OCI-LY7 (cell line): Measurements from ENCODE around the gene C5orf58. TPM values are rescaled to one million over a fixed set of nuclear protein-coding genes. Genes with fewer than 3 reads are reported as not detected.

Source experiments
- BruUV-seq: library from RNA; stranded (reverse); fragments of 400-500 nt; replicated peaks from 2 replicates; lab custom pipeline; 2021; lab: Mats Ljungman, UMichigan
- CTCF ChIA-PET: fragments of 300-600 bp; sonication (Branson Sonifier 250); formaldehyde crosslinking; loops from one replicate; lab custom pipeline; 2022; ENCODE audit warnings: antibody characterized with exemption; ENCODE audit not compliant: unreplicated experiment; lab: Charles Lee
- POLR2A ChIA-PET: fragments of 300-600 bp; sonication (Branson Sonifier 250); formaldehyde crosslinking; loops from one replicate; lab custom pipeline; 2022; ENCODE audit warnings: antibody characterized with exemption; lab: Charles Lee
- DNase-seq: peaks from one replicate; pipeline ENCODE4 v3.0.0-alpha.2; 2015; ENCODE audit warnings: low spot score
- H2AFZ ChIP-seq: fragments of 200-600 bp; sonication (generic), shearing (Covaris generic); 2 replicates; pipeline ENCODE4 v1.6.1; 2014; ENCODE audit warnings: mild to moderate bottlenecking, antibody characterized with exemption, low read length, moderate library complexity
- H3K27ac ChIP-seq: fragments of 200-600 bp; sonication (generic); 2 replicates; pipeline ENCODE4 v1.5.1; 2014; ENCODE audit warnings: mixed run types, low read depth, mild to moderate bottlenecking, moderate library complexity, low read length, inconsistent platforms; ENCODE audit not compliant: poor library complexity, severe bottlenecking
- H3K36me3 ChIP-seq: fragments of 200-600 bp; sonication (generic); 2 replicates; pipeline ENCODE4 v1.6.1; 2014; ENCODE audit warnings: mild to moderate bottlenecking, antibody characterized with exemption, low read length, moderate library complexity, mixed read lengths; ENCODE audit not compliant: insufficient read depth
- H3K4me1 ChIP-seq: fragments of 200-600 bp; sonication (generic); 2 replicates; pipeline ENCODE4 v1.5.1; 2014; ENCODE audit warnings: mild to moderate bottlenecking, low read length; ENCODE audit not compliant: insufficient read depth, poor library complexity, severe bottlenecking
- H3K4me2 ChIP-seq: fragments of 200-600 bp; sonication (generic); 2 replicates; pipeline ENCODE4 v1.6.1; 2014; ENCODE audit warnings: mild to moderate bottlenecking, low read length
- H3K4me3 ChIP-seq: fragments of 200-600 bp; sonication (generic); 2 replicates; pipeline ENCODE4 v1.5.1; 2014; ENCODE audit warnings: mild to moderate bottlenecking, low read depth, low read length; ENCODE audit not compliant: poor library complexity, severe bottlenecking
- H3K79me2 ChIP-seq: fragments of 200-600 bp; sonication (generic); 2 replicates; pipeline ENCODE4 v1.6.1; 2016; ENCODE audit warnings: low read depth, mild to moderate bottlenecking, low read length, moderate library complexity, mixed read lengths; ENCODE audit not compliant: insufficient read depth
- H3K9me2 ChIP-seq: fragments of 200-600 bp; sonication (generic); 2 replicates; pipeline ENCODE4 v1.6.1; 2016; ENCODE audit warnings: mild to moderate bottlenecking, low read length, mixed read lengths; ENCODE audit not compliant: insufficient read depth
- H3K9me3 ChIP-seq: fragments of 200-600 bp; sonication (generic); 2 replicates; pipeline ENCODE4 v1.6.1; 2014; ENCODE audit warnings: mild to moderate bottlenecking, mixed run types, low read length, mixed read lengths
- H4K20me1 ChIP-seq: fragments of 200-600 bp; sonication (generic); 2 replicates; pipeline ENCODE4 v1.6.1; 2014; ENCODE audit warnings: mild to moderate bottlenecking, antibody characterized with exemption, low read length, moderate library complexity, mixed read lengths; ENCODE audit not compliant: insufficient read depth
- CTCF ChIP-seq: fragments of 200-600 bp; sonication (generic); conservative IDR thresholded peaks from 2 replicates; pipeline ENCODE4 v1.5.1; 2014; ENCODE audit warnings: mild to moderate bottlenecking, antibody characterized with exemption, low read length, moderate library complexity, mixed read lengths
- EZH2phosphoT487 ChIP-seq: fragments of 200-600 bp; sonication (generic); IDR thresholded peaks from 2 replicates; pipeline ENCODE4 v1.6.1; 2018; ENCODE audit warnings: low read depth, borderline replicate concordance, mild to moderate bottlenecking, mixed run types, antibody characterized with exemption, low read length, moderate library complexity, mixed read lengths
- intact Hi-C: fragments of 100-400 bp; cut with micrococcal nuclease; formaldehyde crosslinking; loops from one replicate; pipeline ENCODE4 v1.10.0; 2022; ENCODE audit not compliant: unreplicated experiment
- total RNA-seq, 2 experiments: library from RNA; depleted of rRNA in 1 of 2; stranded (reverse); fragments of >200 nt in 1 of 2; shearing (Covaris generic) in 1 of 2; gene quantifications; 2 replicates each; pipeline ENCODE4 v1.2.3, GENCODE V29; 2014 to 2022

C5orf58 gene
- total RNA-seq, 2 experiments from 2014 or later: not detected

- Histone ChIP-seq H3K79me2 (no peaks in the 10 kb centered on the region), H3K27ac (no peak overlapping the region), H3K36me3 (no peaks in the 10 kb centered on the region), H3K4me3 (no peak overlapping the region), H3K9me2 (no peaks in the 10 kb centered on the region), H2AFZ (no peak overlapping the region), H3K9me3 (no peaks in the 10 kb centered on the region), H3K4me1 (no peaks in the 10 kb centered on the region), H4K20me1 (no peaks in the 10 kb centered on the region), H3K4me2 (no peak overlapping the region)
- no peak for DNase-seq
- TF ChIP-seq EZH2phosphoT487 (no peak), CTCF (no peak)
- POLR2A ChIA-PET: interaction anchor here (0.7 kb wide), 2 partner anchors 16 to 39 kb away, joined by 3 to 4 read pairs; no protein-coding TSS in a partner anchor
- intact Hi-C loops: no loop called here
- BruUV-seq: no TSS peak
- CTCF ChIA-PET: interaction anchor here (1.0 kb wide), 1 partner anchor 11 kb away, joined by 3 read pairs; no protein-coding TSS in a partner anchor
Observed at GRCh38 chr5:170289764-170290163, 57.0 kb downstream of the C5orf58 start.

- intact Hi-C loops: no loop called here
- Histone ChIP-seq H3K4me1 (no peaks in the 10 kb centered on the region), H3K9me2 (no peaks in the 10 kb centered on the region), H3K27ac (no peak overlapping the region), H3K36me3 (no peaks in the 10 kb centered on the region), H2AFZ (no peak overlapping the region), H3K79me2 (no peaks in the 10 kb centered on the region), H3K9me3 (no peaks in the 10 kb centered on the region), H4K20me1 (no peaks in the 10 kb centered on the region), H3K4me2 (no peak overlapping the region), H3K4me3 (no peak overlapping the region)
- no TSS peak for BruUV-seq
- TF ChIP-seq CTCF: no peak
- TF ChIP-seq EZH2phosphoT487: no peak
- CTCF ChIA-PET: no interaction called here
- DNase-seq: no peak
- POLR2A ChIA-PET: interaction anchor here (0.7 kb wide), 1 partner anchor 617 kb away, joined by 5 read pairs; no protein-coding TSS in a partner anchor
Observed at GRCh38 chr5:170290498-170290897, 57.7 kb downstream of the C5orf58 start.
